ENCODE measurements around the gene TNC. TPM values are rescaled to one million over a fixed set of nuclear protein-coding genes. Genes with fewer than 3 reads are reported as not detected.

The TNC gene
- total RNA-seq, 4 donors from 2014 or later: 59.2 to 154 (median 99.3) TPM

- H3K27ac ChIP-seq: no peak overlapping the region
- 78 to 82% methylated on average over 4 of the region's 4 CpGs for WGBS, 2 donors
Measured at GRCh38 chr9:115127191-115127817, 9.3 kb upstream of the TNC start.

GRCh38 chr9:115126404-115126803, 8.4 kb upstream of the TNC start:
- H3K27me3 ChIP-seq: no peaks in the 10 kb centered on the region
- no peak overlapping the region for H3K4me3 ChIP-seq
- H3K4me1 ChIP-seq: peaks cover 0 to 2% (median 0%) of the 10 kb centered on the region in 4 donors
- TF ChIP-seq, protein P1, sequence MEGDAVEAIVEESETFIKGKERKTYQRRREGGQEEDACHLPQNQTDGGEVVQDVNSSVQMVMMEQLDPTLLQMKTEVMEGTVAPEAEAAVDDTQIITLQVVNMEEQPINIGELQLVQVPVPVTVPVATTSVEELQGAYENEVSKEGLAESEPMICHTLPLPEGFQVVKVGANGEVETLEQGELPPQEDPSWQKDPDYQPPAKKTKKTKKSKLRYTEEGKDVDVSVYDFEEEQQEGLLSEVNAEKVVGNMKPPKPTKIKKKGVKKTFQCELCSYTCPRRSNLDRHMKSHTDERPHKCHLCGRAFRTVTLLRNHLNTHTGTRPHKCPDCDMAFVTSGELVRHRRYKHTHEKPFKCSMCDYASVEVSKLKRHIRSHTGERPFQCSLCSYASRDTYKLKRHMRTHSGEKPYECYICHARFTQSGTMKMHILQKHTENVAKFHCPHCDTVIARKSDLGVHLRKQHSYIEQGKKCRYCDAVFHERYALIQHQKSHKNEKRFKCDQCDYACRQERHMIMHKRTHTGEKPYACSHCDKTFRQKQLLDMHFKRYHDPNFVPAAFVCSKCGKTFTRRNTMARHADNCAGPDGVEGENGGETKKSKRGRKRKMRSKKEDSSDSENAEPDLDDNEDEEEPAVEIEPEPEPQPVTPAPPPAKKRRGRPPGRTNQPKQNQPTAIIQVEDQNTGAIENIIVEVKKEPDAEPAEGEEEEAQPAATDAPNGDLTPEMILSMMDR (IDR thresholded peaks at IDR 0.05): no peak
- TF ChIP-seq POLR2A (IDR thresholded peaks at IDR 0.05) (no peak), EP300 (IDR thresholded peaks at IDR 0.05) (no peak)
- no peaks in the 10 kb centered on the region for H3K36me3 ChIP-seq
- H3K27ac ChIP-seq: no peak overlapping the region
- DNase-seq (ENCODE audit: low spot score in 2 of 2): no peak
- peaks cover 0 to 9% (median 0%) of the 10 kb centered on the region in 4 donors for H3K9me3 ChIP-seq
- 68 to 77% methylated on average over 2 of the region's 2 CpGs for WGBS, 2 donors

More at GRCh38 chr9:115127191-115127817, 9.3 kb upstream of the TNC start:
- no peak overlapping the region for H3K4me3 ChIP-seq
- no peak for DNase-seq (ENCODE audit: low spot score in 2 of 2)
- H3K4me1 ChIP-seq: no peaks in the 10 kb centered on the region
- no peak for TF ChIP-seq EP300 (IDR thresholded peaks at IDR 0.05)
- TF ChIP-seq, protein P1 (IDR thresholded peaks at IDR 0.05): no peak
- no peak for TF ChIP-seq POLR2A (IDR thresholded peaks at IDR 0.05)
- H3K27me3 ChIP-seq: no peaks in the 10 kb centered on the region
- peaks cover 0 to 9% (median 0%) of the 10 kb centered on the region in 4 donors for H3K9me3 ChIP-seq
- H3K36me3 ChIP-seq: no peaks in the 10 kb centered on the region

DNA sequence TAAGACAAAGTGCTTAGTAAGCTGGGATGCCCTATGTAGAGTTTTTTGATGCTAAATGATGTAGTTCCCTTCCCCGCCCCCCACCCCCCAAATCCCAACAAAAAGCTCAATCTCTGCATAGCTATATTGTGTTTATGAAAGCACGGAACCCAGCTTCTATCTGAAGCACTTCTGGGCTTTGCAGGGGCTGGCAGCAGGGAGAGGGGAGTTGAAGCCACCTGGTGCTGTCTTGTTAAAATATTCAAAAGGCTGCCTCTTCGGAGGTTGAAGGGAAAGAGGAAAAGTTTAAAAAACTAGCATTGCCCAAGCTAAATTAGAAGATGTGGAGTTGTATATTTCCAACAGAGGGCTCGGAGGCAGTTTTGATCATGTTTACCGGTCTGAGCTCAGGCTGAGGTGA, 5.0 kb upstream of the TNC start:
- Histone ChIP-seq H3K4me1 (peaks cover 0 to 22% (median 6%) of the 10 kb centered on the region in 4 donors), H3K9me3 (peaks cover 0 to 9% (median 0%) of the 10 kb centered on the region in 4 donors), H3K4me3 (no peak overlapping the region), H3K27me3 (no peaks in the 10 kb centered on the region), H3K36me3 (no peaks in the 10 kb centered on the region), H3K27ac (no peak overlapping the region)
- WGBS, 2 donors: 80% methylated on average over 5 of the region's 5 CpGs
- DNase-seq (ENCODE audit: low spot score in 2 of 2): no peak
- TF ChIP-seq EP300 (IDR thresholded peaks at IDR 0.05) (no peak), POLR2A (IDR thresholded peaks at IDR 0.05) (no peak)
- TF ChIP-seq, protein P1 (IDR thresholded peaks at IDR 0.05): no peak

- Histone ChIP-seq H3K27ac (no peak overlapping the region), H3K9me3 (peaks cover 0 to 9% (median 0%) of the 10 kb centered on the region in 4 donors)
Measured at GRCh38 chr9:115121181-115121580, 3.2 kb upstream of the TNC start.

GRCh38 chr9:115118879-115119218, 892 bp upstream of the TNC start:
- peak overlapping the region in 3 of 4 donors; percentile 59 to 80 (median 77) for H3K27ac ChIP-seq

More at GRCh38 chr9:115121181-115121580, 3.2 kb upstream of the TNC start:
- no peaks in the 10 kb centered on the region for H3K36me3 ChIP-seq
- no peak for DNase-seq (ENCODE audit: low spot score in 2 of 2)
- TF ChIP-seq POLR2A (IDR thresholded peaks at IDR 0.05): no peak
- TF ChIP-seq, protein P1 (IDR thresholded peaks at IDR 0.05): no peak
- TF ChIP-seq EP300 (IDR thresholded peaks at IDR 0.05): no peak
- peaks cover 0 to 31% (median 10%) of the 10 kb centered on the region in 4 donors for H3K4me1 ChIP-seq
- H3K4me3 ChIP-seq: no peak overlapping the region
- peaks cover 0 to 7% of the 10 kb centered on the region in 2 donors for H3K27me3 ChIP-seq

More at GRCh38 chr9:115118879-115119218, 892 bp upstream of the TNC start:
- Histone ChIP-seq H3K27me3 (peaks cover 0 to 7% of the 10 kb centered on the region in 2 donors), H3K9me3 (no peaks in the 10 kb centered on the region), H3K36me3 (no peaks in the 10 kb centered on the region), H3K4me3 (peak overlapping the region; percentile 28 to 47 (median 38)), H3K4me1 (peaks cover 0 to 38% (median 10%) of the 10 kb centered on the region in 4 donors)
- DNase-seq (ENCODE audit: low spot score in 2 of 2): peak in 1 of 2 donors; percentile 38
- TF ChIP-seq EP300 (IDR thresholded peaks at IDR 0.05) (peak in 1 of 2 donors; percentile 12), POLR2A (IDR thresholded peaks at IDR 0.05) (no peak)
- WGBS, 2 donors: 6 to 9% methylated on average over 8 of the region's 8 CpGs
